DMS 273 (cell line): ENCODE results near the gene PSENEN.

Experiments used
- DNase-seq: peaks from one replicate; lab custom pipeline; 2025; ENCODE audit not compliant: unreplicated experiment; lab: John Stamatoyannopoulos, UW

PSENEN gene

GRCh38 chr19:35750167-35750566 lies 4.7 kb downstream of the PSENEN start:
- no peak for DNase-seq

GRCh38 chr19:35751839-35752745 lies 6.6 kb downstream of the PSENEN start:
- DNase-seq: no peak

GRCh38 chr19:35752746-35753350 lies 7.4 kb downstream of the PSENEN start:
- no peak for DNase-seq

GRCh38 chr19:35753634-35754369 lies 8.4 kb downstream of the PSENEN start:
- DNase-seq: no peak

DNA sequence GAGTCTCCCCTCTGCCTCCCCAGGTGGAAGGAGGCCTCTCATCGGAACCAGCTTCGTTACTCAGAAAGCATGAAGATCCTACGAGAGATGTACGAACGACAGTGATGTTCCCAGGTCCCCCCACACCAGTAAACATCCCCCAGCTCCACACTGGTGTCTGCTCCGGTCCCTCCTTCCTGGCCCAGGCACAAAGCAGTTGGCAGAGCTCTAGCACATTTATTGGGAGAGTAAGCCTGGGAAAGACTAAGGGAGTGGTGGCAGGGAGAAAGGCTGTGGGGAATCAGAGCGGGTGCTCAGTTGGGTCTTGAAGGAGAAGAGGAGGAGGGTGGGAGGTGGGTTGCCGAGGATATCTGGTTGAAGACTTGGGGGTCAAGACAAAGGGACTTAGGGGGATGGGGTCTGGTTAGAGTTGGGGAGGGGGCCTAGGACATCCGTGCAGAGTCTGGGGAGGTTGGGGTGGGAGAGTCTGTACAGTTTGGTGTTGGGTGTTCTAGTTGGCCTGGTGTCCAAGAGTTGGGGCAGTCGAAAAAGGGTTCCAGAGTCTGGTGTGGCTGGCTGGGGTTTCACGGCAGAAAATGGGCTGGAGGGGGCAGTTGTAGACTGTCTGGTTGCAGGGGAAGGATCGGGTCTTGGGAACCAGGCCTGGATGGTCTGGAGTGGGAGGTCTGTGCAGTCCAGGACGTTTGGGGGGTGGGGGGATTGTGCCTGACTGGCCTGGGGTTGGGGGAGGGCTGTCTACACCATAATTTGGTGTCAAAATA lies 9.1 kb downstream of the PSENEN start:
- DNase-seq: no peak

DNA sequence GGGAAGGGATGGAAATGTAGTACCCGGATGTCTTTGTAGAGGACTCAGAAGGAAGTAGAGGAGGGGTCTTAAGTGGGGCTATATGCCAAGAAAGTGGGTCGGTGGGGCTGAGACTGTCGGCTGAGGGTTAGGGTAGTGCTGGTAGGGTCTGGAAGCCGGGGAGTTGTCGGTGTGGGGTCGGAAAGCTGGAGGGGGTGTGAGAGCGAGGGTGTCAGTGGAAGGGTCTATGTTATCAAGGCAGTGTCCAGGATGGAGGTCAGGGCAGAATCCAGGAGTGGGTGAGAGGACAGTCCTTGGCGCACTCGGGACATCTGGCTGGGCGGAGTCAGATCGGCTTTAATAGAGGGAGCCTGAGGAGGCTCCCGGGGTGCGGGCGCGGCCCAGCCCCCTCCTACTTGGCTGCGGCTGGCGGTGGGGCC lies 9.7 kb downstream of the PSENEN start:
- peak; percentile 52 for DNase-seq

GRCh38 chr19:35755550-35756376 lies 10.3 kb downstream of the PSENEN start:
- no peak for DNase-seq

- no peak for DNase-seq
These were observed 11.2 kb downstream of the PSENEN start, which contains the start of gene HSPB6 for GRCh38 chr19:35756377-35757230. Gene HSPB6, minus strand, starts transcription at chr19:35757029. Its CDS starts 21 bp downstream, at chr19:35757008.

- DNase-seq: peak; percentile 95
These were observed 11.8 kb downstream of the PSENEN start for GRCh38 chr19:35757231-35757748.

- peak; percentile 100 for DNase-seq
These were observed 12.5 kb downstream of the PSENEN start, which contains the start of gene PROSER3 for GRCh38 chr19:35757749-35758608. Gene PROSER3, plus strand, starts transcription at chr19:35758176. Its CDS starts 40 bp downstream, at chr19:35758216.

DNA sequence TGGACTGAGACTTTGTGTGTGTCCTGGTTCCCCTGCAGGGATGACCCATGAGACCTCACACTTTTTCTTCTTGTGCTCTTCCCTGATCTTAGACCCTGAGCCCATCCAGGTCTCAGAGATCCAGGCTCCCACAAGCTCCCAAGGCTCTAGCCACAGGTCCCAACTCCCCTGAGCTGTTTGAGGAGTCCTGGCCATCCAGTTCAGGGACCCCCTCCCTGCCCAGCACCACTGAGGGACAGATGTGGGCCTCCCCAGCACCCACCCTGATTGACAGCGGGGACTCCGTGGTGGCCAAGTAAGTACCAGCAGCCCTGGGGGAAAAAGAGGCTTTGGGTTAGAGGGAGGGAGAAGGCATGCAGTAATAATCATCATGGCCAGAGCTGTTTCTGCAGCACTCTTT lies 14.2 kb downstream of the PSENEN start:
- DNase-seq: no peak

GRCh38 chr19:35760711-35761349 lies 15.4 kb downstream of the PSENEN start:
- no peak for DNase-seq

GRCh38 chr19:35764432-35765315 lies 19.2 kb downstream of the PSENEN start:
- no peak for DNase-seq

GRCh38 chr19:35766571-35767104 lies 21.2 kb downstream of the PSENEN start:
- DNase-seq: no peak

GRCh38 chr19:35767288-35768081 lies 22.0 kb downstream of the PSENEN start:
- no peak for DNase-seq
